ENCODE data around the gene R3HCC1L.
"Not testable (repeated sequence)": the region's sequence is repeated elsewhere in the genome, so short reads cannot be mapped to it uniquely, and the experiment has no call there.

The R3HCC1L gene

GRCh38 chr10:98182351-98182915 lies 48.0 kb downstream of the R3HCC1L start:
- DNase-seq, result not testable (repeated sequence)

GRCh38 chr10:98186681-98187080 lies 52.2 kb downstream of the R3HCC1L start:
- DNase-seq, result no peak

- not testable (repeated sequence) for DNase-seq
These were observed 56.3 kb downstream of the R3HCC1L start for GRCh38 chr10:98190773-98191172.

GRCh38 chr10:98193037-98193436 lies 58.6 kb downstream of the R3HCC1L start:
- DNase-seq, result no peak

- DNase-seq, result no peak
These were observed 60.2 kb downstream of the R3HCC1L start for GRCh38 chr10:98194633-98195032.

- DNase-seq, result no peak
These were observed 60.7 kb downstream of the R3HCC1L start for GRCh38 chr10:98195120-98195519.

GRCh38 chr10:98196985-98197384 lies 62.5 kb downstream of the R3HCC1L start:
- no peak for DNase-seq

- no peak for DNase-seq
These were observed 67.3 kb downstream of the R3HCC1L start for GRCh38 chr10:98201760-98202159.

GRCh38 chr10:98202378-98202777 lies 67.9 kb downstream of the R3HCC1L start:
- DNase-seq, result no peak

GRCh38 chr10:98205351-98205750 lies 70.9 kb downstream of the R3HCC1L start:
- DNase-seq, result no peak

- DNase-seq, result no peak
These were observed 74.5 kb downstream of the R3HCC1L start for GRCh38 chr10:98208925-98209324.

- no peak for DNase-seq
These were observed 75.0 kb downstream of the R3HCC1L start for GRCh38 chr10:98209441-98209840.

- DNase-seq, result no peak
These were observed 77.7 kb downstream of the R3HCC1L start for GRCh38 chr10:98212196-98212595.

- no peak for DNase-seq
These were observed 79.3 kb downstream of the R3HCC1L start for GRCh38 chr10:98213740-98214139.

GRCh38 chr10:98215373-98215772 lies 80.9 kb downstream of the R3HCC1L start:
- DNase-seq, result no peak

- DNase-seq, result no peak
These were observed 83.3 kb downstream of the R3HCC1L start for GRCh38 chr10:98217801-98218200.

GRCh38 chr10:98223874-98224273 lies 89.4 kb downstream of the R3HCC1L start:
- no peak for DNase-seq

- no peak for DNase-seq
These were observed 90.1 kb downstream of the R3HCC1L start for GRCh38 chr10:98224509-98224908.

GRCh38 chr10:98224996-98225395 lies 90.5 kb downstream of the R3HCC1L start:
- DNase-seq, result no peak

- DNase-seq, result no peak
These were observed 92.2 kb downstream of the R3HCC1L start for GRCh38 chr10:98226508-98227144.

GRCh38 chr10:98227713-98228112 lies 93.3 kb downstream of the R3HCC1L start:
- DNase-seq, result not testable (repeated sequence)

- not testable (repeated sequence) for DNase-seq
These were observed 93.8 kb downstream of the R3HCC1L start for GRCh38 chr10:98228266-98228665.

- DNase-seq, result no peak
These were observed 97.0 kb downstream of the R3HCC1L start for GRCh38 chr10:98231417-98231816.

- DNase-seq, result no peak
These were observed 101.4 kb downstream of the R3HCC1L start for GRCh38 chr10:98235846-98236245.

GRCh38 chr10:98236862-98237261 lies 102.4 kb downstream of the R3HCC1L start:
- DNase-seq, result no peak
